Sigmoid colon (tissue), 4 donors: Measurements from ENCODE around the gene TADA1.

Experiments used
- EP300 ChIP-seq, 4 donors: sonication (generic); formaldehyde crosslinking; IDR thresholded peaks; one replicate each; pipeline ENCODE4 v1.6.1; 2017; ENCODE audit warnings: antibody characterized with exemption in 4 of 4
- POLR2A ChIP-seq, 2 donors: fragments of 450-650 bp; IDR thresholded peaks; one replicate each; pipeline ENCODE4 v1.6.1; 2016; ENCODE audit warnings: antibody characterized with exemption in 2 of 2, mild to moderate bottlenecking in 2 of 2, moderate library complexity in 2 of 2
- POLR2AphosphoS5 ChIP-seq, 4 donors: sonication (generic); formaldehyde crosslinking; IDR thresholded peaks; one replicate each; pipeline ENCODE4 v1.6.1; 2017; ENCODE audit warnings: antibody characterized with exemption in 4 of 4
- TF ChIP-seq, protein P1 (sequence below), 4 experiments: fragments of 450-650 bp in 3 of 4; fragments of 200-600 bp in 1 of 4; IDR thresholded peaks; one replicate each; pipeline ENCODE4 v1.5.1; 2016 to 2019; ENCODE audit warnings: antibody characterized with exemption in 4 of 4, mild to moderate bottlenecking in 3 of 4, moderate library complexity in 2 of 4

DNA sequence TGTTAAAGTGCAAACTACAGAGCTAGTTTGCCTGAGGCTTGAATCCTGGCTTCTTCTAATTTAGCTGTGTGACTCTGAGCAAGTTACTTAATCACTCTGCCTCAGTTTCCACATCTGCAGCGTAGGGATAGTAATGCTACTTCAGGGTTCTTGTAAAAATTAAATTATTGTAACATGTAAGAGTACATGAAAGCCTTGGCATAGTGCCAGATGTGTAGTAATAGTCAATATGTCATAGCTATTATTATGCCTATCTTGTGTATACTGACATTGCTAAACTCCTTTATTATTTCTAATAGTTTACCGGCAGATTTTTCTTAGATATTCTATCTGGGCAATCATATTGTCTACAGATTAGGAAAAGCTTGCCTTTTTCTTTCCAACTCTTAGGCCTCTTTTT, 6.8 kb upstream of the TADA1 start:
- TF ChIP-seq, protein P1, sequence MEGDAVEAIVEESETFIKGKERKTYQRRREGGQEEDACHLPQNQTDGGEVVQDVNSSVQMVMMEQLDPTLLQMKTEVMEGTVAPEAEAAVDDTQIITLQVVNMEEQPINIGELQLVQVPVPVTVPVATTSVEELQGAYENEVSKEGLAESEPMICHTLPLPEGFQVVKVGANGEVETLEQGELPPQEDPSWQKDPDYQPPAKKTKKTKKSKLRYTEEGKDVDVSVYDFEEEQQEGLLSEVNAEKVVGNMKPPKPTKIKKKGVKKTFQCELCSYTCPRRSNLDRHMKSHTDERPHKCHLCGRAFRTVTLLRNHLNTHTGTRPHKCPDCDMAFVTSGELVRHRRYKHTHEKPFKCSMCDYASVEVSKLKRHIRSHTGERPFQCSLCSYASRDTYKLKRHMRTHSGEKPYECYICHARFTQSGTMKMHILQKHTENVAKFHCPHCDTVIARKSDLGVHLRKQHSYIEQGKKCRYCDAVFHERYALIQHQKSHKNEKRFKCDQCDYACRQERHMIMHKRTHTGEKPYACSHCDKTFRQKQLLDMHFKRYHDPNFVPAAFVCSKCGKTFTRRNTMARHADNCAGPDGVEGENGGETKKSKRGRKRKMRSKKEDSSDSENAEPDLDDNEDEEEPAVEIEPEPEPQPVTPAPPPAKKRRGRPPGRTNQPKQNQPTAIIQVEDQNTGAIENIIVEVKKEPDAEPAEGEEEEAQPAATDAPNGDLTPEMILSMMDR (IDR thresholded peaks at IDR 0.05) = no peak
- TF ChIP-seq POLR2AphosphoS5 (IDR thresholded peaks at IDR 0.05) = no peak
- TF ChIP-seq POLR2A (IDR thresholded peaks at IDR 0.05) = no peak
- TF ChIP-seq EP300 (IDR thresholded peaks at IDR 0.05) = no peak
